H1 (cell line): ENCODE measurements around the gene MRS2.

Source experiments
- ATF3 ChIP-seq: IDR thresholded peaks from 2 replicates; pipeline ENCODE4 v1.6.1; 2011; ENCODE audit warnings: low read depth, mild to moderate bottlenecking, low read length; ENCODE audit not compliant: insufficient read depth
- CREB1 ChIP-seq: IDR thresholded peaks from 2 replicates; pipeline ENCODE4 v1.6.1; 2012; ENCODE audit warnings: inconsistent platforms
- CTCF ChIP-seq, 3 experiments: IDR thresholded peaks; 1 replicate in 2 of 3; 2 replicates in 1 of 3; pipeline versions ENCODE4 v1.5.1 to v1.6.1; 2011; ENCODE audit warnings: low read length in 3 of 3, mild to moderate bottlenecking in 3 of 3, inconsistent platforms in 2 of 3, low read depth in 1 of 3, moderate library complexity in 1 of 3; ENCODE audit not compliant: insufficient read depth in 1 of 3; ENCODE audit errors: control extremely low read depth in 1 of 3
- EGR1 ChIP-seq: IDR thresholded peaks from 2 replicates; pipeline ENCODE4 v1.6.1; 2011; ENCODE audit warnings: low read depth, low read length, borderline replicate concordance
- EP300 ChIP-seq, 2 experiments: IDR thresholded peaks; 1 replicate in 1 of 2; 2 replicates in 1 of 2; pipeline ENCODE4 v1.6.1; 2011 to 2012; ENCODE audit warnings: low read depth in 2 of 2, low read length in 2 of 2, mild to moderate bottlenecking in 2 of 2, borderline replicate concordance in 1 of 2, inconsistent platforms in 1 of 2, moderate library complexity in 1 of 2
- PHF8 ChIP-seq: fragments of 200-600 bp; sonication (generic); conservative IDR thresholded peaks from 2 replicates; pipeline ENCODE4 v1.7.1; 2012; ENCODE audit warnings: low read depth, mild to moderate bottlenecking, inconsistent platforms, low read length, moderate library complexity
- POLR2A ChIP-seq, 2 experiments: IDR thresholded peaks; 1 replicate in 1 of 2; 2 replicates in 1 of 2; pipeline ENCODE4 v1.6.1; 2011; ENCODE audit warnings: low read depth in 2 of 2, low read length in 2 of 2, mild to moderate bottlenecking in 2 of 2; ENCODE audit errors: control extremely low read depth in 1 of 2
- POLR2AphosphoS5 ChIP-seq: IDR thresholded peaks from 2 replicates; pipeline ENCODE4 v1.6.1; 2011; ENCODE audit warnings: low read depth, low read length
- RNF2 ChIP-seq: fragments of 200-900, 300-1000 bp; sonication (generic); IDR thresholded peaks from 2 replicates; pipeline ENCODE4 v1.7.1; 2016; ENCODE audit warnings: borderline replicate concordance, low read depth, mild to moderate bottlenecking, antibody characterized with exemption, low read length; ENCODE audit not compliant: poor library complexity, severe bottlenecking; ENCODE audit errors: missing control alignments
- YY1 ChIP-seq: IDR thresholded peaks from 2 replicates; pipeline ENCODE4 v1.6.1; 2011; ENCODE audit warnings: low read depth, mild to moderate bottlenecking, low read length

GRCh38 chr6:24396824-24397223, 5.9 kb upstream of the MRS2 start:
- TF ChIP-seq PHF8 (no peak), POLR2AphosphoS5 (no peak), CTCF (IDR thresholded peaks at IDR 0.05; ENCODE audit: control extremely low read depth in 1 of 3, insufficient read depth in 1 of 3, low read depth in 1 of 3, low read length in 3 of 3) (peak in 1 of 3 experiments; percentile 13; a peak in 1 of 4 replicates), YY1 (no peak), CREB1 (no peak), EP300 (IDR thresholded peaks at IDR 0.05; ENCODE audit: borderline replicate concordance in 1 of 2, low read depth in 2 of 2, low read length in 2 of 2) (no peak), POLR2A (IDR thresholded peaks at IDR 0.05; ENCODE audit: control extremely low read depth in 1 of 2, low read depth in 2 of 2, low read length in 2 of 2) (no peak), EGR1 (no peak), ATF3 (no peak), RNF2 (no peak)
